HG03460 (cell line): ENCODE data around the gene C1QTNF5.
A peak's percentile ranks its signal among the peaks of the same experiment; 100 is the strongest.

ENCODE experiments used
- ATAC-seq: cut with Tn5 transposase; IDR thresholded peaks from one replicate; pipeline ENCODE4 v1.9.1; 2021; ENCODE audit not compliant: unreplicated experiment

The C1QTNF5 gene

DNA sequence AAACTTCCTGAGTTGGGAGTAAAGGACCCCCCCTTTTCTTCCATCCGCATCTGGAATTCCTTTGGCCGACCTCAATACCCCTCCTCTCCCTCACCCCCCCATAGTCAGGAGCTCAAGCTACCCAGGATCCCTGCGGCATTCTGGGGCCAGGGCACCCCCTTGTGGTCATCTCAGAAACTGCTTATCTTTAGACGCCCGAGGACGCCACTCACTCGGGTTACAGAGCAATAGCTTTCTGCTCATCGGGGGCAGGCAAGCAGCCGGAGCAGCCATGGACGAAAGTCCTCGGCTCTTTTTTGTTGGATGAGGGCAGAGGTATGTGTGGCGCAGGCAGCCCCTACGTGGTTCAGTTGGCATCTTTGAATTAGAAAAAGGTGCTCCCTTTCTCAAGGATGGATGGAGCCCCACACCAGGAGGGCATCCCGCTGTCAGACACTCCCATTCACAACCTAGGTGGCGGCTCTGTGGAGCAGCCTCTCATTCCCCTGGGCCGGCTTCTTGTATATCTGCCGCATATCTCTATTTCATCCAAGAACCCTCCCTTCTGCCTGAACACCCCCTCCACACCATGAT, 2.3 kb downstream of the C1QTNF5 start:
- ATAC-seq, result no peak

DNA sequence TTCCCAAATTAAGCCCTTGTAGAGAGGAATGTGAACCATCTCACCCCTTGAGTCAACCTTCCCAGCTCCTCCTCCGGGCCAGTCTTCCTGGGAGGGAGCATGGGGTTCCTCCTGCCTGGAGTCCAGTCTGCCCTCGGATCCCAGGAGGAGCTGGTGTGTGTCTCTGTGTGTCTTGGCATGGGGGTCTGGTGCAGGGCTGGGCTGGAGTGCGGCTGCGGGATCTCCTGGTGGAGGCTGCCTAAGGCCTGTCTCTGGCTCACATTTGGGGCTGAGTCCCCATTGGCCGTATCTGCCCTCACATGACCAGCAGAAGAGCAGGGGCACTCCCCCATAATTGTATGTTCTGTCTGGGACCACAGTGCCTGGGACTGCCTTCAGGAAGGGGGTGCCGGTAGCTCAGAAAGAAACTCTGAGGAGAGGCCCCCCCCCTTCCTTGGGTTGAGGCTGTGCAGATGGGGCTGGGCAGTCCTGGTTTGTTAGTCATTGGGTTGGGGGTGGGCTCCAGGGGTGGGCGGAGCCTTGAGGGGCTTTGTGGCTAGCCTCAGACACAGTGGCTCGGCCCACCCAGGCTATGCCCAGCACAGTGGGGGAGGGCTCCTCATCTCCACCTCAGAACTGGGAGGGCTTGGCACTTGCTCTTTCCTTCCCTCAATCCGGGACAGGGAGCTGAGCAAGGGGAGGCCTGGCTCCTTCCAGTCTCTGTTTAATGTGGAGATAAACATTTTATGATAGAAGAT, 2.9 kb downstream of the C1QTNF5 start:
- ATAC-seq, result no peak

DNA sequence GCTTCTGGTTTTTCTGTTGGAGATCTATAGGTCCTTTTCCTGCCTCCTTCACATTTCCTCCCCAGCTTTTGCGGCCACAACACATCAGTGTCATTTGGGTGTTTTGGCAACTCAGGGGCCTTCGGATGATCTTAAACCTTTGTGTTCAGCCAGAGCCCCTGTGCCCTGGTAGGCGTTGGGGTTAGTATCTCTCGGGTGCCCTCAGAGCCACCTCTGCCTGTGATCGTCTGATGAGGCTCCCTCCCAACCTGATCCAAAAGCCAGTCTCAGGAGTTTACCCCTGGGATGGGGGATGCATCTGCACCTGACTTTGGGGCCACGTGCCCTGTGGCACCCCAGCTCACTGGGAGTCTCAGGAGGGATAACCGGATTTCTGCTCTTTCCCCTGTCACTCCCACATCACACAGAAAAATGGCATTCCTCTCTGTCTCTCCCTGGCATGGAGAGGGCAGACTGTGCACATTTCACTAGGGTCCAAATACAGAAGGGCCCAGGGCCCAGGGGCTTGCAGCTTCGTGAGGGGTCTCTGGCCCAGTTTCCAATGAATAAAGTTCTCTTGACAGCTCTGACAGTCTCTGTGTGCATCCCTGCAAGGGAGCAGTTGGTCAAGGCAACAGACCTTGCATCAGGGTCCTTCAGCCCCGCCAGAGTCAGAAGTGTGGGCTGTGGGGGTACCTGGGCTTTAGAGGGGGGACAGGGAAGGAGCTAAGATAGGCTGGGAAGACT, 3.8 kb downstream of the C1QTNF5 start:
- ATAC-seq, result no peak

DNA sequence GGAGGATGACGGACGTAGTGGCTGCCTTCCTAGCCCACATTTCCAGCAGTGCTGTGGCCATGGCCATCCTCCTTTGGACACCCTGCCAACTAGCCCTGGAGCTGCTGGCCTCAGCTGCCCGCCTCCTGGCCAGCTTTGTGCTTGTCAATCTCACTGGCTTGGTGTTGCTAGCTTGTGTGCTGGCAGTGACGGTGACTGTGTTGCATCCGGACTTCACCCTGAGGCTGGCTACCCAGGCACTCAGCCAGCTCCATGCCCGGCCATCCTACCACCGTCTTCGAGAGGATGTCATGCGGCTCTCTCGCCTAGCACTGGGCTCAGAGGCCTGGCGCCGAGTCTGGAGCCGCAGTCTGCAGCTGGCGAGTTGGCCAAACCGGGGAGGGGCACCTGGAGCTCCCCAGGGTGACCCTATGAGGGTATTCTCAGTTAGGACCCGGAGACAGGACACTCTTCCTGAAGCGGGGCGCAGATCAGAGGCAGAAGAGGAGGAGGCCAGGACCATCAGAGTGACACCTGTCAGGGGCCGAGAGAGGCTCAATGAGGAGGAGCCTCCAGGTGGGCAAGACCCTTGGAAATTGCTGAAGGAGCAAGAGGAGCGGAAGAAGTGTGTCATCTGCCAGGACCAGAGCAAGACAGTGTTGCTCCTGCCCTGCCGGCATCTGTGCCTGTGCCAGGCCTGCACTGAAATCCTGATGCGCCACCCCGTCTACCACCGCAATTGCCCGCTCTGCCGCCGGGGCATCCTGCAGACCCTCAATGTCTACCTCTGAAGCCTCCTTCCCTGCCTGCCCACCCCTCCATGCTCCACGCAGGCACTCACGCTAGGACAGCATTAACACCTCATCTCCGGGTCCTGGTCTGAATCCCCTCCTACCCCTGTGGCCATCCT, 4.8 kb downstream of the C1QTNF5 start:
- no peak for ATAC-seq

DNA sequence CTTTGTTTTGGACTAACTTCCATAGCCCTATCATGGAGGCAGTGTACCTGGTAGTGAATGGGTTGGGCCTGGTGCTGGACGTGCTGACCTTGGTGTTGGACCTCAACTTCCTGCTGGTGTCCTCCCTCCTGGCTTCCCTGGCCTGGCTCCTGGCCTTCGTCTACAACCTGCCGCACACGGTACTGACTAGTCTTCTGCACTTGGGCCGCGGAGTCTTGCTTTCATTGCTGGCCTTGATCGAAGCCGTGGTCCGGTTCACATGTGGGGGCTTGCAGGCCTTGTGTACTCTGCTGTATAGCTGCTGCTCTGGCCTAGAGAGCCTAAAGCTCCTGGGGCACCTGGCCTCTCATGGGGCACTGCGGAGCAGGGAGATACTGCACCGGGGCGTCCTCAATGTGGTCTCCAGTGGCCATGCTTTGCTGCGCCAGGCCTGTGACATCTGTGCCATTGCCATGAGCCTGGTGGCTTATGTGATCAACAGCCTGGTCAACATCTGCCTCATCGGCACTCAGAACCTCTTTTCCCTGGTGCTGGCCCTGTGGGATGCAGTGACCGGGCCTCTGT, 5.5 kb downstream of the C1QTNF5 start:
- ATAC-seq, result no peak

DNA sequence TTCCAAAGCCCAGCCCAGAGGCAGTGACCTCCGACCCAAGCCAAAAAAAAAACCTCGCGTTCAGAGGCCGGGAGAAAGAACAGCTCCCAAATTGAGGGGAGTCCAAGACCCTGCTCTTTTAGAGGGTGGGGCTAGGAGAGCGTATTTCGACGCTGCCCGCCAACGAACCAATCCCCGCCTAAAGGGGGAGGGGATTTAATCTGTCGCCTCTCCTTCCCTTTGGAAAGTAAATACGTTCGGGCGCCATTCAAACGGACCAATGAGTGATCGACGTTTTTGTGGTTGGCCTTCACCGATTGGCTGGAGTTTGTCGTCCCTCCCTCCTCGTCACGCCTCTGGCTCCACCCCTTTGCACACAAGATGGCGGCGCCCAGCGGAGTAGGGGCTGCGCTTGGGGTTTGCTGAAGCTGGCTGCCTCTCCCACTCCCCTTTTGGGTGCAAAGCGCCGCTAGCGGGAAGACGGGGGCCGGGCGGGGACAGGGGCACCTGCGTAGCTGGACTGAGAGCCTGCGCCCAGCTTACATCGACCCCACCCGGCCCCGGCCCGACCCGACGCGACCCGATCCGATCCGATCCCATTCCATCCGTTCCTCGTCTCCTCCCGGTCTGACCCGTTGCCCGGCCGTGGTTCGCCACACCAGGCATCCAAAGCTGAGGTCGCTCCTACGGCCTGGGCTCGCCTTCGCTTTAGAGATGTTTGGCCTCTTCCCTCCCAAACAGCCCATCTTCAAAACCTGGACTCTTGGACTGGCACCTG, 6.3 kb downstream of the C1QTNF5 start, which contains the start of gene RNF26:
TSS of gene RNF26 (plus strand) at position 354 of the 757 bp plus-strand sequence. CDS start 596 bp downstream, outside the sequence.
- peak; percentile 94 for ATAC-seq

DNA sequence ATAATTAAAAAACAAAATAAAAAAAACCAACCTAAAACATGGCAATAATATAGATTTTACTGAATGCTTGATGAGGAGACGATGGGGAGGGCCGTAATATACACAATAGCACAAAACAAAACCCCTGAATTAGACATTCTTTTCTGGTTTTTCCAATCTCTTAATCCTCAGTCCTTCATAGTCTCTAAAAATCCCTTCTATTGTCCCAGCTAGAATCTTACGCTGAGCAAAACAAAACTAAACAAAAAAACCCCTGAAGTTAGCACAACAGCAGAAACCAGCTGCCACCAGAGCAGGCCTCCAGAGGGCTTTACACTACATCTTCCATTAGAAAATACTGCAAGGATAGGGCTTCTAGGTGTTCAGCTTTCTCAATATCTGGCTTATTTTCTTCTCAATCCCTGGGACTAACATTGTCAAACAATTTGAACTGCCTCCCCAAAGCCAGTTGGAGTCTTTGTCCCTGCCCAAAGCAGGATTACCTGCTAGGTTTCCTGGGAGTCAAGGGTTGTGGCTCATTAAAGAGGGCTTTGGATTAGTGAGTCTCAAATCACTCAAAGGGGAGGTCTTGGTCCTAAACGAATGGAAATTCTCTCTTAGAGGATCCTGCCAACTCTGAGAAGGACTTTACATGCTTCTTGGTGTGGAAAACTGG, 8.4 kb downstream of the C1QTNF5 start:
- no peak for ATAC-seq

DNA sequence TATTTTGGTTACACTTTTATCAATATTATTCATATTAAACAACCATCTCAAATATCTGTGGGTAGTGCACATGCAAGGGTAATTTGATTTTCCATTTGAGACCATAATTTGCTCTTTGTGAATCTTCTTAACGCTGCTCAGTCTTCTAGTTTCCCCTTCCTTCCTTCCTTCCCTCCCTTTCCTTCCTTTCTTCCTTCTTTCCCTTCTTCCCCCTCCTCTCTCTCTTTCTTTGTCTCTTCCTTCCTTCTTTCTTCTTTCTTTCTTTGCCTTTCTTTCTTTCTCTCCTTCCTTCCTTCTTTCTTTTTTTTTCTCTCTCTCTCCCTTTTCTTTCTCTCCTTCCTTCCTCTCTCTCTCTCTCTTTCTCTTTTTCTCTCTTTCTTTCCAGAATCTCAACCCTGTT, 10.4 kb downstream of the C1QTNF5 start:
- ATAC-seq, result no peak

DNA sequence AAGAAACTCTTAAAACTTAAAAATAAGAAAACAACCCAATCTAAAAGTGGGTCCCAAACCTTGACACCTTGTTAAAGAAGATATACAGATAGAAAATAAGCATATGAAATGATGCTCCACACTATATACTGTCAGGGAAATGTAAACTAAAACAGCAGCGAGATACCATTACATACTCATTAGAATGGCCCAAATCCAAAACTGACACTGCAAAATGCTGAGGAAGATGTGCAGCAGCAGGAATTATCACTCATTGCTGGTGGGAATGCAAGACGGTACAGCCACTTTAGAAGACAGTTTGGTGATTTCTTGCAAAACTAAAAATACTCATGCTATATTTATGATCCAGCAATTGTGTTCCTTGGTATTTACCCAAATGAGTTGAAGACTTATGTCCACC, 11.4 kb downstream of the C1QTNF5 start:
- no peak for ATAC-seq

DNA sequence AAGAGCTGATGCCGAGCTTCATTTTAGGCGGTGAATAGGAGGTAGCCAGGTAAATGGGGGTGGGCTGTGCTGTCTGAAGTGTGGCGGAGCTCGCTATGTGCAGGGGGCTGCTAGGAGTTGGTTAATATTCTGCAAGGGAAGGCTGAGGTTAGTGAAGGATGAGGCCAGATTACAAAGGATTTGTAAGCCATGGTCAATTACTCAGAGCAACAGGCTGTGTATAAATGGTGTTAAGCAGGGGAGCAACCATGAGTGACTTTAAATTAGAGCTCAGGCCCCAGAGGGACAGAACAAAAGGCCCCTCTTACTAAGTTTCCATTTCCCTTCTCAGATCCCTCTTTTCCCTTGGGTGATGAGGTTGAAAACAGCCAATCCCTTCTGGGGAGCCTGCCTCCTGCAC, 16.5 kb downstream of the C1QTNF5 start:
- no peak for ATAC-seq

DNA sequence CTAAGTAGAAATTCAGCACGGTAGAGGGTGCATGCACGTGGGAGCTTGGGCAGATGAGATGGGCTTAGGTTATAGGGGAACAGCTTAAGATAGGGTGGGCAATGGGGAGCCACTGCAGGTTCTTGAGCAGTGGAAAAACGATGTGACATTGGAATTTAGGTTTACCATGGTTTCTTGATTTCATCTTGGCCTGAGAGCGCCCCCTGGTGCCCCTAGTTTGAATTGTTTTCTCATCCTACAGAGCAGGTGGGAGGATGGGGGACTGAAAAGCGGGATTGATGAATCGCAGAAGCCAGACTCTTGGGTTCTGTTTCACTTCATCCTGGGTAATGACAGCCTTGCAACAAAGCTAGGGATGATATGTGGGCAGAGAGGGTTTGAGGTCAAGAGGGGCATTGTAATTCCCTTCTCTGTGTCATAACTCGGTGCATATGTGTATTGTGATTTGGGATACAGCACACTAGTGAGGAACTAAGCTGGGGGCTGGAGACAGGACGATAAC, 17.1 kb downstream of the C1QTNF5 start:
- ATAC-seq, result no peak

DNA sequence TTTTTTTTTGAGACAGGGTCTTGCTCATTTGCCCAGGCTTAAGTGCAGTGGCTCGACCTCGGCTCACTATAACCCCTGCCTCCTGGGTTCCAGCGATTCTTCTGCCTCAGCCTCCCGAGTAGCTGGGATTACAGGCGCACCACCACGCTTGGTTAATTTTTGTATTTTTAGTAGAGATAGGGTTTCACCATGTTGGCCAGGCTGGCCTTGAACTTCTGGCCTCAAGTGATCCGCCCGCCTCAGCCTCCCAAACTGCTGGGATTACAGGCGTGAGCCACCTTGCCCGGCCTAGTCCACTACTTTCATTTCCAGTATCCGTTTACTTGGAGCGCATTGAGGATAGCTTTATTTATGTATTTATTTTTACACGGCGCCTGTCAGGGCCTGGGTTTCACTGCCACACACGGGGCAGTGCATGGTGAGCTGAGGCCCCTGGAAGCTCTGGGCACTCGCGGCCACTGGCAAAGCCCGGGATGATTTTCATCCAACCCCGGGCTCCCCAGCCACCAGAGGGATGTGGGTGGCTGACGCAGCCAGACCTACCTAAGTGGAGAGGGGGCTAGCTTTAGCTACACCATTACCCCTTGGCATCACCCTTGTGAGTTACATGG, 17.7 kb downstream of the C1QTNF5 start:
- ATAC-seq, result no peak

DNA sequence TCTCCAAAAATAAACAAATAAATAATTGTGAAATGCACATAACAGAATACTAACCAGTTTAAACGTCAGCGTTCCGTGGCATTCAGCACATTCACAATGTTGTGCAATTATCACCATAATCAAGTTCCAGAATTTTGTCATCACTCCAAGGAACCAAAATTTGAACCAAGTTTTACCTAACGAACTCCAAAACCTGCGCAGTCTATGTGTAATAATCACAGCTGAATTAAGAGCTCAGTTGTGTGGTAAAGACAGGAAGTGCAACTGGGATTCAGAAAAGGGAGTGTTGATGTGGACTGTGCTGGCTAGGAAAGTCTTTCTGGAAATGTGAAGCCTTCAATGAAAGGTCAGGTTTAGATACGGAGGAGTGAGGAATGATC, 18.3 kb downstream of the C1QTNF5 start:
- no peak for ATAC-seq

DNA sequence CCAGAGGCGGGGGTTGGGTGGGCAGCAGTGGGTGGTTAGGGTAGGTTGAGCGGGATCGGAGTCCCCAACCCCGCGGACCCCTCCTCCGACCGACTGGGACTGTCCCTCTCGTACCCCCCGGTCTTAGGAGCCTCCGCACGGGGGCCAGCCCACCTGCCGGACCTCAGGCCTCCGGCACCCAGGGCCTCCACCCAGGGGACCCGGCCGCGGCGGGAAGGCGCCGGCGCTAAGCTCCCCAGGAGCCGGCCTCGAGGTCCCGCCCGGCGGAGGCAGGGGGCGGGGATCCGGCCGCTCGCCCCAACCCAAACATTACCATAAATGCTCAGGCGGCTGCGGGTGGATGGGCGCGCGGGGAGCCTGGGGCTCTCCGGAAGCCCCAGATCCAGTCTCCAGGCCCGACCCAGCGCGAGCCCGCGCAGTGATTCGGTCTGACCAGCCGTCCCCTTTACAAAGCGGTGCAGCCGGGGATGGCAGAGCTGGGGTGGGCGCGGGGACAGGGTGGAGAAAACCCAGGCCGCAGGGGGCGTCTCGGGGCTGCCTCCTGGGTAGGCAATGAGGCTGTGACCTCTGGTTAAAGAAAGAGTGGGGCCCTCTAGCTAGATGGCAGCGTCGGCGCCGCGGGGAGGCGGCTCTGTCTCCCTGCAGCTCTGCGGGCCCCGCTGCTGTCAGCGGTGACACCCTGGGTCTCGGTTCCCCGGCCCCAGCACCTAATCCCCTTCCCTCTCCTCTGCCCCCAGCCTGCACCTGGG, 19.7 kb downstream of the C1QTNF5 start:
- ATAC-seq, result peak; percentile 50

DNA sequence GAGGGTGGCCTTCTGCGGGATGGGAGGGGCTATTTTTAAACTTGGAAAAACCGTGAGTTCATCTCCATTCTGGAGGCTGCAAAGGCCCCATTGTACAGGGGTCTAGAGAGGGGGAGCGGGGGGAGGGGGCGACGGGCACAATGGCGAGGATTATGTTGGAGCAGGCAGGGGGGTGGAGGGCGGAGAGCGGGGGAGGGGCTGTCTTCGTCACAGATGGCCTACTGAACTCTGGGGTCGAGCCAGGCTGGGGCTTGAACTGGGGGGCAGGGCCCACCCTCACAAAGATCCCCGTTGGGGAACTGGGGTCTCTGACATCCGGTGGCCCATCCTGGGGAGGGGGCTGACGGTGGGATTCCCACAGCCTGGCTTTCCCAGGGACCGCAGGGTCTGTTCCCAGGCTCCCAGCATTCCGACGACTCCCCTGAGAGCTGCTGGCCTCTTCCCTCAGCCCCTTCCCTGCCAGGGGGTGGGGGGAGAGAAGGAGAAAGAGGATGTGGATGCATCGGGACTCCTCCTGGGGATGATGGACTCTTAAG, 20.4 kb downstream of the C1QTNF5 start:
- no peak for ATAC-seq

DNA sequence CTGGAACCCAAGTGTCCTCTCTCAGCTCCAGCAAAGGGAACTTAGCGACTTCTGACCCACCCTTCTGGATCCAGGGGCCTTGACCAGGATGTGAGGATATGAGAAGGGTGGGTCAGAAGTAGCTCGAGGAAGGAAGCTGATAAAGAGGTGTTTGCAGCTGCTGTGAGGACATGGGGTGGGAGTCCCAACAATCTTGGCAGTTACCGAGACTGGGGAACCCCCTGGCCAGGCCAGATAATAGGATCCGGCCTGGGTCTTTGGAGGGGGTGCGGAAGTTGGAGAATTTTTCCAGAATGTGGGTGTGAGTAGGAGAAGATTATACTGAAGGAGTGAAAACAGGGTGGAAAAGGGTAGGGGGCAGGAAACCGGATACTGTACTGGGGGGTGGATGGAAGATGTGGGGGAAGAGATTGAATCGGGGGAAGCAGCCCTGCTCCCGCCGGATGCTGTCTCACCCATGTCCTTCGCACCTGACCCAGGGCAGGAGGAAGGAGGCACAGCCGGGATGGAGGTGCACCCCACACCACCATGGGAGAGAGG, 20.9 kb downstream of the C1QTNF5 start:
- ATAC-seq, result no peak

DNA sequence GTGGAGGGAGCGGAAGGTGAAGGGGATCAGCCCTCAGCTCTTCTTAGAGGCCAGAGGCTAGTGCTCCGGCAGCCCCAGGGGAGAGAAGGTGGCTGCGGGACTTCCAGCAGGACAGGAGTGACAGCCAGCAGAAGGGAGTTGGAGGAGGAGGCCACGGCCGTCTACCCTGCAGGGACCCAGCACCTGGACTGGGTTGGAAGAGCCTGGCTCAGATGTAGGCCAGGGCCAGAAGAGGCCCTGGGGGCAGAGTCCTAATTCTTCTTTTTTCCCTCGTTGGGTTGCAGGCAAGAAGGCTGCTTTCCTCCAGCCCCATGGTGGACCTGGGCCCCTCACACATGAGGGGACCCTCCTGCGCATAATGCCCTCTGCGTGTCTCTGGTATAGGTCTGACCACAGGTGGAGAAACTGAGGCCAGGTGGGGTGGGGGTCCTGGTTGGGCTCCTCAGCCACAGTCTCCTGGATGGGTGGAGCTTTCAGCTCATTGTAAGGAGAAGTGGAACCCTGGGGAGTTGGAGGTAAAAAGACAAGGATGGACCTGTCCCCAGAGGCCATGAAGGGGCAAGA, 21.5 kb downstream of the C1QTNF5 start:
- ATAC-seq, result no peak
